Kasumi-1 (cell line): ENCODE results near the gene ALDH1A2.
"Not testable (repeated sequence)": the region's sequence is repeated elsewhere in the genome, so short reads cannot be mapped to it uniquely, and the experiment has no call there.

Experiments used
- DNase-seq, 2 experiments: peaks; one replicate each; lab custom pipeline; 2025; lab: John Stamatoyannopoulos, UW

Gene ALDH1A2

DNA sequence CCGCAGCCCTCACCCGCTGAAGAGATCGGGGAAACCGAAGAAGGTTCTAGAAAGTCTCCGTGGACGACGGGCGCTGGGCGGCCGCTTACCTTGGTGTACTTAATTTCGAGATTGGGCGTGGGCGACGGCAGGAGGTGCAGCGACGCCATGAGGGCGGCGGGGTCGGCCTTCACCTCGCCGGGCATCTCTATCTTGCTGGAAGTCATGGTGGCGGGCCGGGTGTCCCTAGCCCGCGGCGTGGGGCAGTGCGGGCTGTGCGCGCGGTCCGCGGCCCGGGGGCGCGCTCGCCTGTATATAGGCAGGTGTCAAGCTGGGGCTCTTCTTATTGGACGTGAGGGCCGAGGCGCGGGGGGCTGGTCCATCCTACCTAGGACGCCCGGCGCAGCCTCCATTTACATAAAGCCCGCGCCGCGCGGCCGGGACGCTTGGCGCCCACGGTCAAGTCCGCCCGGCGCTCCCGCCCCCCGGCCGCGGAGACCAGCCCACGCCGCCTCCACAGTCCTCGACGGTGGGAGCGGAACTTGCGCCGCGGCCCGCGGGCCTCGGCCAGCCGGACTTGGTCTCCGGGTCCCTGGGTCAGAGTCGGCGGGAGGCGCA is at the start of gene ALDH1A2:
TSS of gene ALDH1A2 (minus strand) at position 267 of the 597 bp plus-strand sequence. CDS start at position 206, 61 bp downstream.
- no peak for DNase-seq

DNA sequence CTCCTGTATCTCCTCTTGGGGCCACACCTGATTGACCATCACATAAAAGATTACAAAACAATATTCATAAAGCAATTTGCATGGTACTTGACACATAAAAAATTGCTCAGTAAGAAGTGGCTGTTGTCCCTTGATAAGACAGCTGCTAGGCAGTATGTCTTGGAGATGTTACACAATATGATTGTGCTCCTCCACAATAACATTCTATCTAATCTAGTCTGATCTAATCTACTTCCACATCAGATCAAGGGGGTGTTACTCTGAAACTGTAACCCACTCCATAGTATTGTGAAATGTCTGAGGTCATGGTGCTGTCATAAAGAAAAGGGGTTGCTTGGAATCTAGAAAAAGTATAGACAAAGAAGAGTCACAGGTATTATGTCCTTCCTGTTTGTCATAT is 49.3 kb upstream of the ALDH1A2 start:
- DNase-seq, result no peak

DNA sequence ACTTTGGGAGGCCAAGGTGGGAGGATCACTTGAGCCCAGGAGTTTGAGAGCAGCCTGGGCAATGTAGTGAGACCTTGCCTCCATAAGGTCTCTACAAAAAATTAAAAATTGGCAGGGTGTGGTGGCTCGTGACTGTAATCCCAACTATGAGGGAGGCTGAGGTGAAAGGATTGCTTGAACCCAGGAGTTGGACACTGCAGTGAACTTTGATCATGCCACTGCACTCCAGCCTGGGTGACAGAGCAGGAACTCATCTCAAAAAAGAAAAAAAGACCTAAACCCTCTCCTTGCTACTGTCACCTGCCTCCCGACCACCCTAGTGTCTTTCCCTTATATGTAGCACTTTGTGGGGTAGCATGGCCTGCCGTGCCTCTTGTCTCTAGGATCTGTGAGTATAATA is 48.9 kb upstream of the ALDH1A2 start:
- DNase-seq, result no peak

DNA sequence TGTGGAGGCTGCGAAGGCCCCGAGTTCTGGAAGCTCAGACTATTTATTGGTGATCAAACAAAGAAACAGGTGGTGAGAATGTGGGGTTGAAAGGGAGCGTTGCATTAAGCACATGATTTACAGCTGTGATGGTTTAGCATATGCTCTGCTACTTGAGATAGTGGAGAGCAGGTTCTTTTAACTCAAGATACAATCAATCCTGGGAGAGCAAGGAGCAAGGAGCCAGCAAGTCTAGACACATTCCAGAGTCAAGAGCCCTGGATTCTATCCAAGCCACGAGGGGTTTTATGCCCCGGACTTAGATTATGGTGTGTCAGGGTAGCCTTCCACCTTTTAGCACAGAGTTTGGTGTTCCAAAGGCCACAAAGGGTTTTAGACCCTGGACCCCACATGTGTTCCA is 47.8 kb upstream of the ALDH1A2 start:
- not testable (repeated sequence) for DNase-seq

DNA sequence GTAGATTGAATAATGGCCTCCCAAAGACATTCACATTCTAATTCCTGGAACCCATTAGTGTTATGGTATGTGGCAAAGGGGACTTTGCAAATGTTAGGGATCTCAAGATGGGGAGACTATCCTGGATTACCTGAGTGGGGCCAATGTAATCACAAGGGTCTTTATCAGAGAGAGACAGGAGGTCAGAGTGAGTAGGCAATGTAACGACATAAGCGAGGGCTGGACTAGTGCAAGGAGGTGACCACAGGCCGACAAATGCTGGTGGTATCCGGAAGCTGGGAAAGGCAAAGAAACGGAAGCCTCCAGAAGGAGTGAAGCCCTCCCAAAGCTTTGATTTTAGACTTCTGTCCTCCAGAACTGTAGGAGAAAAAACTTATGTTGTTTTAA is 46.2 kb upstream of the ALDH1A2 start:
- no peak for DNase-seq

DNA sequence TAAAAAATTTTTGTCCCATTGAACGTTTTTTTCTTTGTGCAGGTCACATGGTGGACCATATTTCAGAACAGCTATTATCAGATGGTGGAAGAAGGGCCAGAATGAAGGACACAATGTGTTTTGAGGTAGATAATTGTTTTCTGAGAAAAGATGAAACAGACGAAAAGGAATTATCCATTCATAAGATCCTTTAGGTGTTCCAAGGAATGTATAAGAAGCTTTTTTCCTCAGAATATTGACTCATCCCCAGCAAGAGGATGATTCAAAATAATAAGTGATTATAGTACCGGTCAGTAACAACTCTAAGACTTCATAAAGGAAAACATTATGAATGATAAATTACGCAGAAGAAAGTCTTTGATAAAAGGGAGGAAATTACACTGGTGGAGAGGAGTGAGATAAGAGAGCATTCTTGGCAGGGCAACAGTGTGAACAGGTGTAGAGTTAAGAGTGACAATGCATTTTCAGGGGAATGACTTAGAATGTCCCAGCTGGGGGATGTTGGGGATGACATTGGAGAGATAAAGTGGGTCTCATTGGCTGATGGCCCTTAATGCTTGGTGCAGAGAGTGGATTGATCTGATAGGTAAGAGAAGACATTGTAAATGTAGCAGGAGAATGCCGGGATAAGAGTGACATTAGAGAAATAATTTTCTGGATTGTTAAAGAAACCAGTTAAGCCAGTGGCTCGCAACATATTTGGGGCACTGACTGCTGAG is 45.6 kb upstream of the ALDH1A2 start:
- no peak for DNase-seq

DNA sequence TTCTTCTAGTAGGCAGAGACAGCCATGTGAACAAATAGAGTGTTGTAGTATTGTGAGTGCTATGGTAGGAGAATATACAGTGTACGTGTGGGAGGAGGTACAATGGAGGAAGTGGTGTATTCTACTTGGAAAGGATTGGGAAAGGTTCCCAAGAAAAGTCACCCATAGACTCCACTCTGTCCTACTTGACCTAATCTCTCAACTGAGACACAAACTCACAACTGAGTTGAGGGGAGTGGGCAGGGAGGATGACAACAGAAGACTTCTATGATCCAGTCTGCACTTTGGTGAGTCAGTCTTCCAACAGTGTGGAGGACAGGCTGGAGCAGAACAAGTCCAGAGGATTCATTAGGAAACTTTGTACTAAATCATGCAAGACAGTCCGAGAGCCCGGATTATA is 43.9 kb upstream of the ALDH1A2 start:
- no peak for DNase-seq

DNA sequence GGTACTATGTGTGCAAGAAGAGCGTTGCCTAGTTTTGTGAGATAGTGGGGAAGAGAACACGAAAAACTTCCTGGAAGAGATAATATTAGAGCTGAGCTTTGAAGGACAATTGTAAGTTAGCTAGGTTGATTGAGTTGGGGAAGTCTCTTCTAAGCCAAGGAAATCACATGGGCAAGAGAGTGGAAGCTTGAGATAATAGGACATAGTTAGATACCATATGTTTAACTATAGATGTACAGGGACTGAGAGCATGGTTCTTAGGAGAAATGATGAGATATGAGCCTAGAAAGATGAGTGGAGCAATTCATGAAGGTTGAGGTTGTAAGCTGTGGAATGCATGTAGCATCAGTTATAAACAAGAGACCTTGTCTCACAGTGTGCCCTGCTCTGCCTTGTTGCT is 42.6 kb upstream of the ALDH1A2 start:
- no peak for DNase-seq

DNA sequence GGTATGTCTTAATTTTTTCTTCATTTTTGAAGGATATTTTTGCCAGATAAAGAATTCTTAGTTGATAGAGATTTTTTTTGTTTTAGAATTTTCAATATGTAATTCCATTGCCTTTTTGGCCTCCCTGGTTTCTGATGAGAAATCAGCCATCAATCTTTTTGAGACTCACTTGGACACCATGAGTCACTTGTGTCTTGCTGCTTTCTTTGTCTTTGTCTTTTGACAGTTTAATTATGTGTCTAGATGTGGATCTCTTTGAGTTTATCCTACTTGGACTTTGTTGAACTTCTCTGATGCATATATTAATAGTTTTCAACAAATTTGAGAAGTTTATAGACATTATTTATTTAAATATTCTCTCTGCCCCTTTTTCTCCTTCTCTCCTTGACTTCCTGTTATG is 38.0 kb upstream of the ALDH1A2 start:
- no peak for DNase-seq

DNA sequence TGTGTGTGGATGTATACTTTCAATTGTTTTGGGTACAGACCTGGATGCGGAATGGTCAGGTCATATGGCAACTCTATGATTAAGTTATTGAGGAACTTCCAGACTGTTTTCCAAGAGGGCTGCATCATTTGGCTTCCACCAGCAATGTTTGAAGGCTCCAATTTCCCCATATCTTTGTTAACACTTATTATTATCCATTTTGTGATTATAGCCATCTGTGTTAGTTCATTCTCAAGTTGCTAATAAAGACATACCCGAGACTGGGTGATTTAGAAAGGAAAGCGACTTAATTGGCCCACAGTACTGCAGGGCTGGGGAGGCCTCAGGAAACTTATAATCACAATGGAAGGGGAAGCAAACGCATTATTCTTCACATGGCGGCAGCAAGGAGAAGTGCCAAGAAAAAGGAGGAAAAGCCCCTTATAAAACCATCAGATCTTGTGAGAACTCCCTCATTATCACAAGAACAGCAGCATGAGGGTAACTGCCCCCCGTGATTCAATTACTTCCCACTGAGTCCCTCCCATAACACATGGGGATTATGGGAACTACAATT is 31.1 kb upstream of the ALDH1A2 start:
- DNase-seq, result no peak

DNA sequence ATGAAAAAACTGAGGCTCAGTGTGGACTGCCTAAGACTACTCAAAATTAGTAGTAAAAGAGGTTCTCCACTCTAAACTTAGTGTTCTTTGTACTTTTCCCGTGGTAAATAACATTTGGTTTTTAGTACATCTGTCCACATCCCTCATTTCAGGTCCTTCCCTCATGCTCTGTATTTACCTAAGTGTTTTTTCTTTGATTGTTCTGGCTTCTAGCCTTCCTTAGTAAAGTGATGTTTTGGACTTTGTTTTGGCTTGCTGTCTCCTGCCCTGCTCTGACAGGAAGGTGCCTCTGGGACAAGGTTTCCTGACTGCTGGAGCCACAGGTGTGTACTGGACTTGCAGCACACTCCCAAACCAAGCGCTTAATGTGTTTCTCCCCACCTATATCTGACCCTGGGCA is 29.9 kb upstream of the ALDH1A2 start:
- DNase-seq, result no peak

DNA sequence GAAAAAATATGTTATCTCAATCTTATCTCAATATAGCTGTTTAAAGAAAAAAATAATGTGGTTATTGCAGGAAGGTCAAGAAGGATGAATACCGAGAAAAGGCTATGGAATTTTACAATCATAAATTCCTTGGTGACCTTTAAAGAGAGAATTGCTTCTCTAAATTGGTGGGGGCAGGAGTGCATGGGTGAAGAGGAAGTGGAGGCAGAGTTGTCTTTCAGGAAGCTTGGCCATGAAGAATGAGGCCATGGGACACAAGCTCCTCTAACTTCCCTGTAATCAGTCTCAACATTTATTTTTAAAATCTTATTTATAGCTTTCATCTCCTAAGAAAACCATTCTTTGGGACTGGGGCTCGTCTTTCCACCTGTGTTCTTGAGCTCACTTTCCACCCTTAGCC is 22.4 kb upstream of the ALDH1A2 start:
- DNase-seq, result no peak

DNA sequence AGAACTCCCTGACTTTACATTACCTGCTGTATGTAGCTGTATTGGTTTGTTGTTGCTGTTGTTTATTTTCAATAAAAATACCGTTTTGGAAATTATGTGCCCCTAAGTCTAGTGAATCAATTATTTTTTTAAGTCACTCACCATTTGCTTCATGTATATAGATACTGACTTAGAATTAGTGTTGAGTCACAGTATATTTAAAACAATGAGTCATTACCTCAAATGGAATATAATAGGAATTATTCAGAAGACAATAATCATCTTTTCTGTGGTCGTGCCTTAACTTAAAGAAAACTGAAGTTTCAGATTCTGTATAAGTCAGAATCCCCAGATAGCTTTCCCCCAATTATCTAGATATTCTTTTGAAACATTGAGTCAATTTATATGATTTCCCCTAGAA is 21.0 kb upstream of the ALDH1A2 start:
- DNase-seq, result no peak

DNA sequence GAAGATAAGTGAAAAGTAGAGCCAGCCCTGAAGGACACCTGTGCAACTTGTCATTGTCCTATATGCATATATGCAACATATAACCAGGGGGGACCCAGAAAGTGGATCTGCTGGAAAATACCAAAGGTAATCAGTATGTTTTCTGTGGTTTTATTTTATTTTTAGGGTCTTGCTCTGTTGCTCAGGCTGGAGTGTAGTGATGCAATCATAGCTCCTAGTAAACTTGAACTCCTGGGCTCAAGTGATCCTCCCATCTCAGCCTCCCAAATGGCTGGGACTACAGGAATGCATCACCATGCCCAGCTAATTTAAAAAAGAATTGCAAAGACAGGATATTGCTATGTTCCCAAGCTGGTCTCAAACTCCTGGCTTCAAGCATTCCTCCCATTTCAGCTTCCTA is 18.0 kb upstream of the ALDH1A2 start:
- DNase-seq, result no peak

DNA sequence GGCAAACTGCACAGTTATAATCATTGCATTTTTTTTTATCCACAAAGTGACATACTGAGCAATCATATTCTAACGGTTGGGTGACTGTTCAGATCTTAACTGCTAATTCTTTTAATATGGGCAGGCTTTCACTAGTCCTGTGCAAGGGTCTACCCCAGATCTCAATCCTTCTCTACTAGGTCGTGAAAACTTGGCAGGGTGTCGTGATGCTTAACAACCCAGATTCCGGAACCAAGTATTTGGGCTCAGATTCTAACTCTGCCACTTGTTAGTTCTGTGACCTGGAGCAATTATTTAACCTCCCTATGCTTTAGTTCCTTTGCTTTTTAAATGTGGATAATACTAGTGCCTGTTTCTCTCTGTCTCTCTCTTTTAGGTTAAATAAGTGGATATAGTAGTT is 16.4 kb upstream of the ALDH1A2 start:
- no peak for DNase-seq

DNA sequence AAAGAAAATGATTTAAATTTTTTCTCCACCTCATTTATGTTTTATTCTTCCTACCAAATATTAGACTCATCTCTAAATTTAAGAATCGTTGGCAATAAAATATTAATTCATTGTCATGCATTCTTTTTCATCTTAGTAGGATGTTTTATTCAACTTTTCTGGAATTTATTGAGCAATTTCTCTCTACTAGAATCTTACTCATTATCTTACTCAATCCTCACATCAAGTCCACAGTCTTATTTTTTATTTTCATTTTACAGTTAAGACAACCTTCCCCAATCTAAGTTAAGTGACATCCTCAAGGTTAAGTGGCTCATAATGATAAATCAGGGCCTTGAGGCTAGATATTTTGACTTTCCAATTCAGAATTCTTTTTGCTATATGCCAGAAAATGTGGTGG is 15.9 kb upstream of the ALDH1A2 start:
- DNase-seq, result no peak

DNA sequence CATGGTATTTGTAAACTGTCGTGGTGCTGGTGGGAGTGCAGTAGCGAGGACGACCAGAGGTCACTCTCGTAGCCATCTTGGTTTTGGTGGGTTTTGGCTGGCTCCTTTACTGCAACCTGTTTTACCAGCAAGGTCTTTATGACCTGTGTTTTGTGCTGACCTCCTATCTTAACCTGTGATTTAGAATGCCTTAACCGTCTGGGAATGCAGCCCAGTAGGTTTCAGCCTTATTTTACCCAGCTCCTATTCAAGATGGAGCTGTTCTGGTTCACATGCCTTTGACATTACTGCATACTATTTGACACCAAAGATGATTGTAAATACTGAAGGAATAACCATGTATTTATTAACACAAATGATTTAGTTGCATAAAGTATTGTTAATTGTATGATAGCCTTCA is 15.4 kb upstream of the ALDH1A2 start:
- DNase-seq, result not testable (repeated sequence)

DNA sequence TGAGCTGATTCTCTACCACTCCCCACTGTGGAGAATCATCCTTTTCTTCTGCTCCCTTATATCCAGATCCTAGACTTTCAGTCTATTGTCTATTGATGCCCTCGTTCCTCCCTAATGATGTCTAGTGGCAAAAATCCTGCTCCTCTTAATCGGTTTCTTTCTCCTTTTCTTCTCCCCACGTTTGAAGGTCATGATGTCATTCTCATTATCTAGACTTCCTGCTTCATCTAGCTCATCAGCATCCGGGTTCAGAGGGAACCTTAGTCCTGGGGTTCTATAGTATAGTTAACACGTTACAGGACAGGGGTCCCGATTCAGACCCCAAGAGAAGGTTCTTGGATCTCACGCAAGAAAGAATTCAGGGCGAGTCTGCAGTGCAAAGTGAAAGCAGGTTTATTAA is 14.9 kb upstream of the ALDH1A2 start:
- no peak for DNase-seq

DNA sequence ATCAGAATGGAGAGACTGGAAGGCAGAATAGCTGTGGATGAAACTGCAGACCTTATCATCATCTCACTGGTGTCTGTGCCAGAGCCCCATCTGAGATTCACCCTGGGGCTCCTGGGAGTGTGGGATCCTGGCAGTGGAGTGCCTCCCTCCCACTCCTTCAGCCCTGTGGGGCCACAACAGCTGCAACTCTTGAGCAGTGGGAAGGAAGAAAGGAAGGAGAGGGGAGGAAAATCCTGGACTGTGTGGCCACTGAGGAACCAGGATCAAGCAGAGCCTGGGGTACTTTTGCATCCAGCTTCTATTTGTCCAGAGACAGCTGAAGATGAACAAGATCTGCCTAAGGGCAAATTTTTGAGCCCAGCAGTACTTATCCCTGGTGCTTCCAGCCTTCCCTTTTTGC is 13.1 kb upstream of the ALDH1A2 start:
- no peak for DNase-seq

DNA sequence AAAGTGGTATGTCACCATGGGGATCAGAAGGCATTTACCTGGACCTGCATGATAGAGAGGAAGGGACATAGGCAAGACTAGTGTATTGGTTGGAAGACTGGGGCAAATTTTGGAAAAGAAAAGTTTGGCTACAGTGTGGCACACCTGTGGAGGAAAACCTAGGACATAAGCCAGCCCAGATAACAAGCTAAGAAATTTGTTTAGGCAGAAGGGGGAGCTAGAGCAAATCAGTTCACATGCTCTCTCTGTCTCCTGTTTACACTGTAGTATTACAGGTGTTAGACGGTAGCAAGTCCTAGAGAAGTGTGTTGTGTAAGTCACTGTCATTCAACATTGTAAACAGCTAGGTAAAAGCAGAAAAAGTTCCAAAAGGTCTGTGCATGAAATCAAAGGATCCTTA is 11.9 kb upstream of the ALDH1A2 start:
- DNase-seq, result no peak

DNA sequence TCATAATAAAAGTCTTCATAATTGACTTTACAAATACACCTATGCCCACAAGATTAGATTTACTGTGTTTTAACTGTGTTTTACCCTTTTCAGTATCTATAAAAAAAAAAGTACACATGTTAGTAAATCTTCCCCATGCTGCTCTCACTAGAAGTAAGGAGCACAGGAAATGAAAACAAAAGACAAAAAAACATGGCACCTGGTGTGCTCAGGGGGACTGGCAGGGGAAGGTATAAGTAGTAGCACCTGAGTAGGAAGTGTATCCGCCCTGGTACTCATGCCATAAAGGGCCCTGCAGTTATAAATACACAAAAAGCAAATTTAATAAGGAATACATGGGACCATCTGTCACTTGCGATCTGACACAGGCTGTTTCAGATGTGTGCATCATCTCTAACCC is 8.9 kb upstream of the ALDH1A2 start:
- DNase-seq, result no peak

DNA sequence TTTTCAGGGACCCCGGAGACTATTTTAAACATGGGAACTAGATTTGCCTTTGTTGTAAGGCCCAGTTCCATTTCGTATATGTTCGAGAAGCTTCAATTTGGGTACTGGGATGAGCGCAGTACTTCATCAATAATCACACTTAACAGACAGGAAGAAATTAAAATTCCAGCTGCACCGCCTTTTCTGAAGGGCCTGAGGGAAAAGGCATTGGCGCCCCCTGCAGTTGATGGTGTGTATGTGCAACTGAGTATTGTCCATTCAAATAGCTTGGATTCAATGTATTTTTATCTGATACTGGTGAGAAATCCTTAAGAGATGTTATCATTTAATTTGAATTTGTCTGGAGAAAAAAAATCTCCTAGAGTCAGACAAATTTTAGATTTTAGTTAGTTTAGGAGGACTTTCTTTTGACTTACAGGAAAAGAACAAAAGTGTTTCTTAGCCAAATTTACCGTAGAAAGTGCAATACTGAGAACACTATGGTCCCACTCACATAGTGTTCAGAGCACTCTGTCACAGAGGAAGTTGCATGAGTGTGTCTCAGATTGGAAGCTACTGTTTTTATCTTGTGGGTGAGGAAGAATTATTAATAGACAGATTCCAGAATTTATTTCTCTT is 5.4 kb upstream of the ALDH1A2 start:
- peak; percentile 53 to 62 for DNase-seq

DNA sequence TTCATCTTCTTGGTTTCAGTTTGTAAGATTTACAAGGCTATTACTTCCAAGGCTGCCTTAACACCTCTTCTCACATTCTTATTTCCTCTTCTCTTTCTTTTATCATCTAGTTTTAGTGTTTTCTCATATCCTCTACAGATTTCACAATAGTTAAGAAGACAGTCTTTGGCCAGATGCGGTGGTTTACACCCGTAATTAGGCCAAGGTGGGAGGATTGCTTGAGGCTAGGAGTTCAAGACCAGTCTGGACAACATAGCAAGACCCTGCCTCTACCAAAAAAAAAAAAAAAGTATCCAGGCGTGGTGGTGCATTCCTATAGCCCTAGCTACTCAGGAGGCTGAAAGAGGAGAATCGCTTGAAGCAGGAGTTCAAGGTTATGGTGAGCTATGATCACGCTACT is 3.5 kb upstream of the ALDH1A2 start:
- DNase-seq, result no peak
